H1 (cell line): Measurements from ENCODE around the gene MREG. TPM values are rescaled to one million over a fixed set of nuclear protein-coding genes. Genes with fewer than 3 reads are reported as not detected.
A peak's percentile ranks its signal among the peaks of the same experiment; 100 is the strongest.

Experiments
- CTCF ChIA-PET: fragments of 300-600 bp; sonication (Branson Sonifier 250); formaldehyde crosslinking; loops from one replicate; lab custom pipeline; 2021; ENCODE audit not compliant: partially characterized antibody; lab: Charles Lee
- POLR2A ChIA-PET: fragments of 300-600 bp; sonication (Branson Sonifier 250); formaldehyde crosslinking; loops from one replicate; lab custom pipeline; 2021; ENCODE audit warnings: inconsistent platforms; ENCODE audit not compliant: partially characterized antibody; lab: Charles Lee
- DNase-seq, 2 experiments: peaks; one replicate each; pipeline versions ENCODE4 v3.0.0 to v3.0.0-alpha.2; 2010 to 2022; ENCODE audit warnings: low spot score in 2 of 2, low read depth in 1 of 2, mixed read lengths in 1 of 2
- FAIRE-seq: peaks from 2 replicates; lab custom pipeline; 2011; peaks lifted over from hg19 to GRCh38; lab: Jason Lieb, UNC
- H2AFZ ChIP-seq: 2 replicates; pipeline ENCODE4 v1.8.1; 2012; ENCODE audit warnings: low read length, inconsistent platforms
- H2AK5ac ChIP-seq: 2 replicates; pipeline ENCODE4 v1.6.1; 2013; ENCODE audit warnings: low read depth, low read length
- H2BK120ac ChIP-seq: replicated peaks from 2 replicates; pipeline ENCODE3; 2013; ENCODE audit warnings: low read depth, low read length, inconsistent platforms
- H2BK12ac ChIP-seq: 2 replicates; pipeline ENCODE4 v1.6.1; 2013; ENCODE audit warnings: low read depth, low read length
- H2BK15ac ChIP-seq: 2 replicates; pipeline ENCODE4 v1.6.1; 2013; ENCODE audit warnings: low read length
- H2BK20ac ChIP-seq: 2 replicates; pipeline ENCODE4 v1.6.1; 2013; ENCODE audit warnings: low read length
- H2BK5ac ChIP-seq: 2 replicates; pipeline ENCODE4 v1.6.1; 2013; ENCODE audit warnings: low read depth, low read length
- H3K14ac ChIP-seq: 2 replicates; pipeline ENCODE4 v1.6.1; 2013; ENCODE audit warnings: inconsistent platforms; ENCODE audit not compliant: insufficient read length
- H3K18ac ChIP-seq: 2 replicates; pipeline ENCODE4 v1.6.1; 2013; ENCODE audit warnings: low read length; ENCODE audit errors: extremely low read depth
- H3K23ac ChIP-seq: 2 replicates; pipeline ENCODE4 v1.6.1; 2013; ENCODE audit warnings: inconsistent platforms; ENCODE audit not compliant: insufficient read length
- H3K23me2 ChIP-seq: 2 replicates; pipeline ENCODE4 v1.6.1; 2013; ENCODE audit warnings: low read depth, low read length
- H3K27ac ChIP-seq: 2 replicates; pipeline ENCODE4 v1.6.1; 2011; ENCODE audit warnings: low read depth, low read length, inconsistent platforms
- H3K27me3 ChIP-seq, 4 experiments: replicated peaks in 1 of 4; 1 replicate in 1 of 4; 2 replicates in 3 of 4; pipeline versions ENCODE4 v1.6.1 to v1.8.1; 2011 to 2013; ENCODE audit warnings: low read length in 3 of 4, mild to moderate bottlenecking in 3 of 4, inconsistent platforms in 2 of 4, mixed read lengths in 2 of 4, moderate library complexity in 1 of 4; ENCODE audit not compliant: control insufficient read depth in 3 of 4, insufficient read depth in 3 of 4; ENCODE audit errors: extremely low read depth in 1 of 4
- H3K36me3 ChIP-seq, 4 experiments: 2 replicates each; pipeline versions ENCODE4 v1.6.1 to v1.8.1; 2011 to 2013; ENCODE audit warnings: mild to moderate bottlenecking in 4 of 4, low read length in 3 of 4, moderate library complexity in 2 of 4, control low read depth in 1 of 4, inconsistent platforms in 1 of 4; ENCODE audit not compliant: insufficient read depth in 4 of 4, control insufficient read depth in 2 of 4
- H3K4ac ChIP-seq: replicated peaks from 2 replicates; pipeline ENCODE3; 2013; ENCODE audit warnings: low read length, low read depth, mixed read lengths, inconsistent platforms; ENCODE audit not compliant: insufficient read length
- H3K4me1 ChIP-seq, 4 experiments: replicated peaks in 1 of 4; 1 replicate in 1 of 4; 2 replicates in 3 of 4; pipeline versions ENCODE4 v1.6.1 to v1.8.1; 2011 to 2013; ENCODE audit warnings: low read length in 3 of 4, inconsistent platforms in 2 of 4, mixed read lengths in 1 of 4; ENCODE audit not compliant: insufficient read depth in 4 of 4, control insufficient read depth in 3 of 4
- H3K4me2 ChIP-seq, 2 experiments: 2 replicates each; pipeline versions ENCODE4 v1.6.1 to v1.8.1; 2011 to 2013; ENCODE audit warnings: low read depth in 2 of 2, low read length in 2 of 2, control low read depth in 1 of 2, inconsistent platforms in 1 of 2, mild to moderate bottlenecking in 1 of 2; ENCODE audit not compliant: insufficient read depth in 1 of 2
- H3K4me3 ChIP-seq, 4 experiments: fragments of 200-600, 300-600 bp in 1 of 4; sonication (generic), shearing (Covaris generic), sonication (Bioruptor Twin) in 1 of 4; 2 replicates each; pipeline versions ENCODE4 v1.5.1 to v1.8.1; 2011 to 2016; ENCODE audit warnings: low read length in 4 of 4, low read depth in 3 of 4, control low read depth in 2 of 4, inconsistent platforms in 2 of 4, mild to moderate bottlenecking in 2 of 4, mixed read lengths in 1 of 4, moderate library complexity in 1 of 4; ENCODE audit not compliant: insufficient read depth in 2 of 4; ENCODE audit errors: extremely low read depth in 1 of 4
- H3K56ac ChIP-seq: replicated peaks from 2 replicates; pipeline ENCODE3; 2013; ENCODE audit warnings: low read depth, mild to moderate bottlenecking, mixed read lengths, low read length, inconsistent platforms; ENCODE audit not compliant: insufficient read length
- H3K79me1 ChIP-seq: 2 replicates; pipeline ENCODE4 v1.6.1; 2013; ENCODE audit warnings: low read depth, low read length, control low read depth
- H3K79me2 ChIP-seq, 2 experiments: 2 replicates each; pipeline versions ENCODE4 v1.6.1 to v1.8.1; 2012 to 2013; ENCODE audit warnings: low read length in 2 of 2, mild to moderate bottlenecking in 2 of 2, inconsistent platforms in 1 of 2; ENCODE audit not compliant: insufficient read depth in 2 of 2, control insufficient read depth in 1 of 2
- H3K9ac ChIP-seq, 4 experiments: replicated peaks in 1 of 4; 1 replicate in 1 of 4; 2 replicates in 3 of 4; pipeline versions ENCODE4 v1.6.1 to v1.8.1; 2011 to 2013; ENCODE audit warnings: low read depth in 3 of 4, low read length in 3 of 4, control low read depth in 2 of 4, mild to moderate bottlenecking in 2 of 4, moderate library complexity in 2 of 4, inconsistent platforms in 1 of 4; ENCODE audit errors: extremely low read depth in 1 of 4
- H3K9me3 ChIP-seq, 2 experiments: 2 replicates each; pipeline versions ENCODE4 v1.6.1 to v1.8.1; 2012 to 2013; ENCODE audit warnings: mild to moderate bottlenecking in 2 of 2, moderate library complexity in 2 of 2, control low read depth in 1 of 2, inconsistent platforms in 1 of 2, low read depth in 1 of 2, low read length in 1 of 2, mixed read lengths in 1 of 2; ENCODE audit not compliant: insufficient read depth in 2 of 2
- H4K20me1 ChIP-seq, 2 experiments: replicated peaks in 1 of 2; 2 replicates each; pipeline versions ENCODE3 to v1.8.1; 2011 to 2013; ENCODE audit warnings: inconsistent platforms in 2 of 2, low read length in 2 of 2, mild to moderate bottlenecking in 1 of 2; ENCODE audit not compliant: insufficient read depth in 2 of 2, control insufficient read depth in 1 of 2
- H4K5ac ChIP-seq: 2 replicates; pipeline ENCODE4 v1.6.1; 2013; ENCODE audit warnings: low read length, low read depth, mixed read lengths, inconsistent platforms; ENCODE audit not compliant: insufficient read length
- H4K8ac ChIP-seq: 2 replicates; pipeline ENCODE4 v1.8.0; 2013; ENCODE audit warnings: mild to moderate bottlenecking, moderate library complexity, low read length, inconsistent platforms; ENCODE audit not compliant: insufficient read depth; ENCODE audit errors: extremely low read depth
- H4K91ac ChIP-seq: replicated peaks from 2 replicates; pipeline ENCODE3; 2013; ENCODE audit warnings: low read length, mixed read lengths, inconsistent platforms; ENCODE audit not compliant: insufficient read length
- CTCF ChIP-seq, 3 experiments: IDR thresholded peaks; 1 replicate in 2 of 3; 2 replicates in 1 of 3; pipeline versions ENCODE4 v1.5.1 to v1.6.1; 2011; ENCODE audit warnings: low read length in 3 of 3, mild to moderate bottlenecking in 3 of 3, inconsistent platforms in 2 of 3, low read depth in 1 of 3, moderate library complexity in 1 of 3; ENCODE audit not compliant: insufficient read depth in 1 of 3; ENCODE audit errors: control extremely low read depth in 1 of 3
- KDM1A ChIP-seq: fragments of 200-600, 300-600 bp; sonication (generic); IDR thresholded peaks from 2 replicates; pipeline ENCODE4 v1.7.1; 2016; ENCODE audit warnings: mild to moderate bottlenecking, low read length, borderline replicate concordance
- SIX5 ChIP-seq: IDR thresholded peaks from 2 replicates; pipeline ENCODE4 v1.6.1; 2011; ENCODE audit warnings: mild to moderate bottlenecking, low read depth, low read length
- WGBS, 2 experiments: shearing (Covaris generic) in 1 of 2; methylation state at CpG; one replicate each; pipeline versions ENCODE4 v1.1.6 to v1.1.7; 2013 to 2015; ENCODE audit warnings: low lambda C conversion rate in 2 of 2, mixed read lengths in 2 of 2, inconsistent platforms in 1 of 2, low coverage in 1 of 2, missing lambda C conversion rate in 1 of 2; ENCODE audit not compliant: insufficient replicate concordance in 2 of 2, insufficient coverage in 1 of 2, insufficient read length in 1 of 2; ENCODE audit errors: extremely low coverage in 1 of 2, missing lambda C conversion rate in 1 of 2; 5-methylcytosine and 5-hydroxymethylcytosine counted together
- polyA plus RNA-seq, 7 experiments: library from polyadenylated mRNA; depleted of rRNA in 3 of 7; stranded (reverse) in 5 of 7; unstranded in 2 of 7; fragments of >200 nt in 5 of 7; fragments of 200-250 nt in 2 of 7; gene quantifications; 1 replicate in 5 of 7; 2 replicates in 1 of 7; 4 replicates in 1 of 7; pipeline versions ENCODE4 v1.2.1 to v1.2.3, GENCODE V29; 2011 to 2013; ENCODE audit warnings: missing spikeins in 2 of 7, mixed read lengths in 2 of 7
- total RNA-seq: library from RNA; stranded (reverse); fragmentation: NEBNext Ultra II Directional; extraction: Animal tissue kit (Norgen Biotek cat#: 25700); gene quantifications from 2 replicates; pipeline ENCODE4 v1.2.1, GENCODE V29; 2021

The MREG gene
- total and polyA plus RNA-seq, 2 of the 8 experiments (the other 6 are each of a cell fraction or from before 2014, with no cell fraction given) = 7.5 to 31.9 TPM

- Histone ChIP-seq H3K23me2 (no peaks in the 10 kb centered on the region), H2AFZ (no peak overlapping the region), H3K79me2 (no peaks in the 10 kb centered on the region), H2BK5ac (no peak overlapping the region), H3K79me1 (no peaks in the 10 kb centered on the region), H2BK12ac (no peak overlapping the region), H3K4me3 (no peak overlapping the region), H2AK5ac (no peak overlapping the region), H2BK15ac (no peak overlapping the region), H3K18ac (no peak overlapping the region), H3K4me1 (no peaks in the 10 kb centered on the region), H3K14ac (no peak overlapping the region), H2BK120ac (no peak overlapping the region), H3K9ac (no peak overlapping the region), H4K8ac (no peak overlapping the region), H3K27me3 (no peaks in the 10 kb centered on the region), H4K20me1 (no peaks in the 10 kb centered on the region), H3K4ac (no peak overlapping the region), H3K9me3 (no peaks in the 10 kb centered on the region), H3K27ac (no peak overlapping the region), H3K56ac (no peak overlapping the region), H3K4me2 (no peak overlapping the region), H4K5ac (no peak overlapping the region), H2BK20ac (no peak overlapping the region), H4K91ac (no peak overlapping the region), H3K23ac (no peak overlapping the region), H3K36me3 (peaks cover 0 to 11% (median under 1%) of the 10 kb centered on the region in 4 experiments; a peak in 3 of 8 replicates)
- TF ChIP-seq KDM1A = peak; percentile 34; the same call in 1 of the 2 replicates
- TF ChIP-seq CTCF (IDR thresholded peaks at IDR 0.05; ENCODE audit: control extremely low read depth in 1 of 3, insufficient read depth in 1 of 3, low read depth in 1 of 3, low read length in 3 of 3) = peak in 1 of 3 experiments; percentile 16; a peak in 1 of 4 replicates
- TF ChIP-seq SIX5 = no peak
- CTCF ChIA-PET = interaction anchor here (1.0 to 2.5 kb wide), 8 partner anchors 12 to 81 kb away, joined by 3 to 10 read pairs (median 6); no protein-coding TSS in a partner anchor
- POLR2A ChIA-PET = interaction anchor here (1.5 kb wide), 1 partner anchor 53 kb away, joined by 3 read pairs; no protein-coding TSS in a partner anchor
- no peak for FAIRE-seq
- DNase-seq = no peak
- 90% methylated on average over 5 of the region's 5 CpGs; no CpG with 5 or more reads in 1 of the 2 experiments for WGBS, 2 experiments
Measured at GRCh38 chr2:216059233-216059834, 46.0 kb upstream of the MREG start.
